Ectodermal cell (in vitro differentiated cells): Measurements from ENCODE around the gene AKIRIN2.

Experiments
- H3K27ac ChIP-seq: 2 replicates; pipeline ENCODE4 v1.7.0; 2013; ENCODE audit warnings: mild to moderate bottlenecking, low read depth, low read length; ENCODE audit not compliant: insufficient read depth, poor library complexity, severe bottlenecking
- H3K27me3 ChIP-seq: 2 replicates; pipeline ENCODE4 v1.7.0; 2013; ENCODE audit warnings: mild to moderate bottlenecking, low read length; ENCODE audit not compliant: insufficient read depth, control insufficient read depth, poor library complexity, severe bottlenecking
- H3K36me3 ChIP-seq: one replicate; pipeline ENCODE4 v1.7.0; 2013; ENCODE audit warnings: low read length; ENCODE audit not compliant: control insufficient read depth, insufficient read depth
- H3K4me1 ChIP-seq: one replicate; pipeline ENCODE4 v1.7.0; 2013; ENCODE audit warnings: low read length; ENCODE audit not compliant: control insufficient read depth, insufficient read depth
- H3K4me3 ChIP-seq: 2 replicates; pipeline ENCODE4 v1.7.0; 2013; ENCODE audit warnings: low read depth, low read length, control low read depth; ENCODE audit not compliant: insufficient read depth
- H3K9me3 ChIP-seq: 2 replicates; pipeline ENCODE4 v1.7.0; 2013; ENCODE audit warnings: mild to moderate bottlenecking, low read length, moderate library complexity; ENCODE audit not compliant: control insufficient read depth
- WGBS, 2 experiments: methylation state at CpG; one replicate each; pipeline ENCODE4 v1.1.7; 2013; ENCODE audit warnings: missing lambda C conversion rate in 2 of 2; 5-methylcytosine and 5-hydroxymethylcytosine counted together

The AKIRIN2 gene

DNA sequence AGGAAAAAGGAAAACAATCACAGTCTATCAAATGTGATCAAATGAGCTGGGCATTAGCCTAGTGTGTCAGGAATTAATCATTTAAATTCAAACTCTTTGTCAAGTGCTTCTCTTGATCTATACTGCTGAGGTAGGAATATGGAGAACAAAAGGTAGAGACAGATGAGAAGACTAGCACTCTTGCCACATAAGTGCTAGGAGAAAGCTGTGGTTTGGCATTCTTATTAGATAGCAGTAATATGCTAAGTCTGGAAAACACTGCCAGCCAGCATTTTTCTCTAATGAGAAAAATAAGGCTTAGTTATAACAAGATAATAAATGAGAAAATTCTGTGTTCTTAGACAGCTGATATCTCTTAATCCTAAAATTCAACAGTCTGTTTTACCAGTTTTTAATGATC, 73.2 kb downstream of the AKIRIN2 start:
- Histone ChIP-seq H3K4me1 (no peaks in the 10 kb centered on the region), H3K9me3 (no peaks in the 10 kb centered on the region), H3K36me3 (no peaks in the 10 kb centered on the region), H3K27ac (no peak overlapping the region), H3K4me3 (no peak overlapping the region), H3K27me3 (no peaks in the 10 kb centered on the region)

GRCh38 chr6:87628424-87628823, 73.6 kb downstream of the AKIRIN2 start:
- Histone ChIP-seq H3K4me3 (no peak overlapping the region), H3K36me3 (no peaks in the 10 kb centered on the region)

More at GRCh38 chr6:87628424-87628823, 73.6 kb downstream of the AKIRIN2 start:
- Histone ChIP-seq H3K9me3 (no peaks in the 10 kb centered on the region), H3K4me1 (no peaks in the 10 kb centered on the region), H3K27ac (no peak overlapping the region), H3K27me3 (no peaks in the 10 kb centered on the region)
- 80 to 98% methylated on average over 1 to 2 of the region's 2 CpGs for WGBS, 2 experiments
